PC-3 (cell line): ENCODE measurements around the gene SERPINE2. TPM values are rescaled to one million over a fixed set of nuclear protein-coding genes. Genes with fewer than 3 reads are reported as not detected.

Source experiments
- ATAC-seq: fragments of 200-7000 bp; cut with Tn5 transposase; 2 replicates; pipeline ENCODE4 v1.9.1; 2020; ENCODE audit warnings: mild to moderate bottlenecking, moderate library complexity
- BruUV-seq: library from RNA; stranded (reverse); fragments of 400-500 nt; replicated peaks from 2 replicates; lab custom pipeline; 2021; lab: Mats Ljungman, UMichigan
- CTCF ChIA-PET: fragments of 300-600 bp; sonication (Branson Sonifier 250); formaldehyde crosslinking; loops from one replicate; lab custom pipeline; 2022; ENCODE audit warnings: antibody characterized with exemption; lab: Charles Lee
- POLR2A ChIA-PET: fragments of 300-600 bp; sonication (Branson Sonifier 250); formaldehyde crosslinking; loops from one replicate; lab custom pipeline; 2022; ENCODE audit warnings: antibody characterized with exemption; ENCODE audit not compliant: unreplicated experiment; lab: Charles Lee
- DNase-seq: peaks from one replicate; pipeline ENCODE4 v3.0.0-alpha.2; 2015
- H2AFZ ChIP-seq: fragments of 300-600 bp; sonication (generic); 2 replicates; pipeline ENCODE4 v1.6.0; 2016; ENCODE audit warnings: antibody characterized with exemption, low read length
- H3F3A ChIP-seq: fragments of 300-600 bp; sonication (generic); one replicate; pipeline ENCODE4 v1.6.0; 2017; ENCODE audit warnings: antibody characterized with exemption, low read length, control low read depth, mild to moderate bottlenecking; ENCODE audit not compliant: unreplicated experiment
- H3K27ac ChIP-seq: fragments of 300-600 bp; sonication (generic); 2 replicates; pipeline ENCODE4 v1.5.1; 2016; ENCODE audit warnings: mild to moderate bottlenecking, low read length
- H3K27me3 ChIP-seq: fragments of 300-600 bp; sonication (generic); 2 replicates; pipeline ENCODE4 v1.6.1; 2016; ENCODE audit warnings: low read length, mixed read lengths
- H3K36me3 ChIP-seq: fragments of 300-600 bp; sonication (generic); 2 replicates; pipeline ENCODE4 v1.6.1; 2016; ENCODE audit warnings: low read depth, mixed run types, low read length, mixed read lengths
- H3K4me1 ChIP-seq: fragments of 300-600 bp; sonication (generic); 2 replicates; pipeline ENCODE4 v1.5.1; 2016; ENCODE audit warnings: low read length; ENCODE audit not compliant: insufficient read depth
- H3K4me2 ChIP-seq: fragments of 300-600 bp; sonication (generic); 2 replicates; pipeline ENCODE4 v1.6.0; 2016; ENCODE audit warnings: low read length
- H3K4me3 ChIP-seq: fragments of 300-600 bp; sonication (generic); 2 replicates; pipeline ENCODE4 v1.5.1; 2016; ENCODE audit warnings: mild to moderate bottlenecking, low read length, mixed read lengths
- H3K79me2 ChIP-seq: fragments of 300-600 bp; sonication (generic); 2 replicates; pipeline ENCODE4 v1.6.1; 2017; ENCODE audit warnings: low read length, mixed read lengths
- H3K9ac ChIP-seq: fragments of 300-600 bp; sonication (generic); 2 replicates; pipeline ENCODE4 v1.6.0; 2016; ENCODE audit warnings: mild to moderate bottlenecking, low read length
- H3K9me2 ChIP-seq: fragments of 300-600 bp; sonication (generic); replicated peaks from 2 replicates; pipeline ENCODE4 v1.6.1; 2016; ENCODE audit warnings: mixed run types, low read length, mixed read lengths
- H3K9me3 ChIP-seq: fragments of 300-600 bp; sonication (generic); 2 replicates; pipeline ENCODE4 v1.6.1; 2016; ENCODE audit warnings: low read length, mixed read lengths
- H4K20me1 ChIP-seq: fragments of 300-600 bp; sonication (generic); 2 replicates; pipeline ENCODE4 v1.6.1; 2016; ENCODE audit warnings: low read length, mixed read lengths
- EZH2 ChIP-seq: fragments of 300-600 bp; sonication (generic); IDR thresholded peaks from one replicate; pipeline ENCODE4 v1.6.1; 2017; ENCODE audit warnings: antibody characterized with exemption, mild to moderate bottlenecking, low read length; ENCODE audit not compliant: unreplicated experiment
- EZH2phosphoT487 ChIP-seq: fragments of 300-600 bp; sonication (generic); IDR thresholded peaks from 2 replicates; pipeline ENCODE4 v1.6.1; 2018; ENCODE audit warnings: mild to moderate bottlenecking, antibody characterized with exemption, low read length, borderline replicate concordance
- intact Hi-C: fragments of 100-400 bp; cut with micrococcal nuclease; formaldehyde crosslinking; loops from 2 replicates; pipeline ENCODE4 v1.9.0; 2023
- total RNA-seq: library from RNA; depleted of rRNA; stranded (reverse); fragments of >200 nt; gene quantifications from 2 replicates; pipeline ENCODE4 v1.2.3, GENCODE V29; 2014
- TF ChIP-seq, protein P1 (sequence below): fragments of 300-600 bp; sonication (generic); conservative IDR thresholded peaks from 2 replicates; pipeline ENCODE4 v1.5.1; 2017; ENCODE audit warnings: antibody characterized with exemption, low read depth, mild to moderate bottlenecking, low read length

Gene SERPINE2
- total RNA-seq, 1 experiment from 2014 or later, result 17.1 TPM

DNA sequence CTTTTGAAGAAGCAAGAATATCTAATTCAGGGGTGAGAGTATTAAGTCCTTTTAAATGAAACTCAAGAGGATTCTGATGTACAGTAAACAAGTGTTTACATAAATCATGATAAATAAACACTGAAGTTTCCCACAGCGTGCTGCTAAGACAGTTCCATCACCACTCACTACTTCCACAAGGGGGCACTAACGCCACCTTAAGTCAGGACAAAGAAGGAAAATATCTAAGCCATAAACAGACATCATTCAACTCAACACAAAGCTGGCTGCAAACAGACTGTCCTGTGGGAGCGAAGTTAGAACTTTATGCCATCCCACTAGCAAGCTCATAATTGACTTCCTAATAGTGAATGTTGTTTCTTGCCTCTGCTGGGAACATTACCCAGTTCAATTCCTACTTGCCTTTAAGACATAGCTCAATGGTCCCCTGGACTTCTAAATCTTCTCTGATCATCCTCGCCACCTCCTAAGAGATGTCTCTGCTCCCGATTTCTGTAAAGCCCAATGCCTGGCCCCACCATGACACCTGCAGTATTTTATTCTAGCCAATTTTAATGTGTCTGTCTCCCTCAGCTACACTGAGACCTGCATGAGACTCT, 45.4 kb downstream of the SERPINE2 start:
- Histone ChIP-seq H3K9me2 (no peaks in the 10 kb centered on the region), H3K36me3 (no peaks in the 10 kb centered on the region), H3K27ac (no peak overlapping the region), H3K9me3 (no peaks in the 10 kb centered on the region), H3K4me2 (no peak overlapping the region), H3F3A (no peaks in the 10 kb centered on the region), H3K4me1 (peaks cover 10% of the 10 kb centered on the region; the same call in 1 of the 2 replicates), H3K27me3 (no peaks in the 10 kb centered on the region), H3K79me2 (no peaks in the 10 kb centered on the region), H3K4me3 (no peak overlapping the region), H3K9ac (no peak overlapping the region), H4K20me1 (no peaks in the 10 kb centered on the region), H2AFZ (no peak overlapping the region)
- no peak for TF ChIP-seq EZH2
- TF ChIP-seq, protein P1, sequence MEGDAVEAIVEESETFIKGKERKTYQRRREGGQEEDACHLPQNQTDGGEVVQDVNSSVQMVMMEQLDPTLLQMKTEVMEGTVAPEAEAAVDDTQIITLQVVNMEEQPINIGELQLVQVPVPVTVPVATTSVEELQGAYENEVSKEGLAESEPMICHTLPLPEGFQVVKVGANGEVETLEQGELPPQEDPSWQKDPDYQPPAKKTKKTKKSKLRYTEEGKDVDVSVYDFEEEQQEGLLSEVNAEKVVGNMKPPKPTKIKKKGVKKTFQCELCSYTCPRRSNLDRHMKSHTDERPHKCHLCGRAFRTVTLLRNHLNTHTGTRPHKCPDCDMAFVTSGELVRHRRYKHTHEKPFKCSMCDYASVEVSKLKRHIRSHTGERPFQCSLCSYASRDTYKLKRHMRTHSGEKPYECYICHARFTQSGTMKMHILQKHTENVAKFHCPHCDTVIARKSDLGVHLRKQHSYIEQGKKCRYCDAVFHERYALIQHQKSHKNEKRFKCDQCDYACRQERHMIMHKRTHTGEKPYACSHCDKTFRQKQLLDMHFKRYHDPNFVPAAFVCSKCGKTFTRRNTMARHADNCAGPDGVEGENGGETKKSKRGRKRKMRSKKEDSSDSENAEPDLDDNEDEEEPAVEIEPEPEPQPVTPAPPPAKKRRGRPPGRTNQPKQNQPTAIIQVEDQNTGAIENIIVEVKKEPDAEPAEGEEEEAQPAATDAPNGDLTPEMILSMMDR, result peak; percentile 89
- intact Hi-C loops, result loop anchor here (1.0 to 5.0 kb wide), 8 partner anchors 30 to 374 kb away; no protein-coding TSS in a partner anchor
- BruUV-seq, result no TSS peak
- CTCF ChIA-PET, result interaction anchor here (0.6 to 1.6 kb wide), 10 partner anchors 16 to 303 kb away, joined by 3 to 33 read pairs (median 3); no protein-coding TSS in a partner anchor
- peak; percentile 81 for DNase-seq
- POLR2A ChIA-PET, result no interaction called here
- peak; percentile 67 for ATAC-seq

GRCh38 chr2:223991611-223992010, 47.5 kb downstream of the SERPINE2 start:
- Histone ChIP-seq H3K9me3 (no peaks in the 10 kb centered on the region), H3F3A (no peaks in the 10 kb centered on the region), H3K36me3 (no peaks in the 10 kb centered on the region), H3K4me2 (no peak overlapping the region), H3K9me2 (no peaks in the 10 kb centered on the region), H3K4me3 (no peak overlapping the region), H3K27me3 (no peaks in the 10 kb centered on the region), H2AFZ (no peak overlapping the region), H4K20me1 (no peaks in the 10 kb centered on the region), H3K79me2 (no peaks in the 10 kb centered on the region), H3K27ac (no peak overlapping the region), H3K9ac (no peak overlapping the region), H3K4me1 (peaks cover 10% of the 10 kb centered on the region; the same call in 1 of the 2 replicates)
- TF ChIP-seq, protein P1, result no peak
- TF ChIP-seq EZH2phosphoT487, result no peak
- TF ChIP-seq EZH2, result no peak
- intact Hi-C loops, result loop anchor here (2.0 to 5.0 kb wide), 2 partner anchors 151 to 376 kb away; no protein-coding TSS in a partner anchor
- DNase-seq, result no peak
- no TSS peak for BruUV-seq
- ChIA-PET POLR2A (no interaction called here), CTCF (interaction anchor here (1.0 kb wide), 1 partner anchor 293 kb away, joined by 6 read pairs; no protein-coding TSS in a partner anchor)
- ATAC-seq, result no peak

- Histone ChIP-seq H3K79me2 (no peaks in the 10 kb centered on the region), H2AFZ (peak overlapping the region; percentile 88), H3K36me3 (no peaks in the 10 kb centered on the region), H3K4me2 (peak overlapping the region; percentile 47; the same call in 1 of the 2 replicates), H3K4me3 (peak overlapping the region; percentile 26; the same call in 1 of the 2 replicates), H3K4me1 (peaks cover 7% of the 10 kb centered on the region; the same call in 1 of the 2 replicates), H3K27me3 (no peaks in the 10 kb centered on the region), H4K20me1 (no peaks in the 10 kb centered on the region), H3K9me2 (no peaks in the 10 kb centered on the region), H3K9me3 (no peaks in the 10 kb centered on the region), H3K9ac (no peak overlapping the region), H3F3A (no peaks in the 10 kb centered on the region), H3K27ac (no peak overlapping the region)
- intact Hi-C loops, result loop anchor here (1.0 to 5.0 kb wide), 4 partner anchors 19 to 377 kb away; no protein-coding TSS in a partner anchor
- ATAC-seq (peak; percentile 74), DNase-seq (peak; percentile 26)
- POLR2A ChIA-PET, result no interaction called here
- CTCF ChIA-PET, result interaction anchor here (0.6 to 1.9 kb wide), 3 partner anchors 20 to 294 kb away, joined by 3 to 26 read pairs (median 14); no protein-coding TSS in a partner anchor
- BruUV-seq, result no TSS peak
- TF ChIP-seq EZH2 (no peak), EZH2phosphoT487 (no peak)
- TF ChIP-seq, protein P1, result no peak
These were observed 49.2 kb downstream of the SERPINE2 start for GRCh38 chr2:223989856-223990232.
